Peyer's patch (tissue), 4 donors: ENCODE measurements around the gene IL9. TPM values are rescaled to one million over a fixed set of nuclear protein-coding genes. Genes with fewer than 3 reads are reported as not detected.
A peak's percentile ranks its signal among the peaks of the same experiment; 100 is the strongest.

Source experiments
- DNase-seq, 3 donors: peaks; one replicate each; pipeline ENCODE4 v3.0.0-alpha.2; 2017 to 2019
- H3K27ac ChIP-seq, 4 donors: fragments of 200-600 bp; sonication (generic); one replicate each; pipeline ENCODE4 v1.5.1; 2016 to 2019
- H3K27me3 ChIP-seq, 2 donors: fragments of 200-600 bp; sonication (generic); one replicate each; pipeline ENCODE4 v1.5.1; 2019
- H3K36me3 ChIP-seq, 3 donors: fragments of 200-600 bp; sonication (generic); one replicate each; pipeline ENCODE4 v1.5.1; 2016 to 2019
- H3K4me1 ChIP-seq, 4 donors: fragments of 200-600 bp; sonication (generic); one replicate each; pipeline ENCODE4 v1.5.1; 2016 to 2019
- H3K4me3 ChIP-seq, 4 donors: fragments of 200-600 bp; sonication (generic); 1 replicate in 3 of 4; 2 replicates in 1 of 4; pipeline ENCODE4 v1.5.1; 2016 to 2019; ENCODE audit warnings: mild to moderate bottlenecking in 1 of 4
- H3K9me3 ChIP-seq, 4 donors: fragments of 200-600 bp; sonication (generic); one replicate each; pipeline ENCODE4 v1.5.1; 2016 to 2019; ENCODE audit warnings: mild to moderate bottlenecking in 1 of 4
- POLR2A ChIP-seq, 2 donors: fragments of 450-650 bp; IDR thresholded peaks; one replicate each; pipeline ENCODE4 v1.5.1; 2017; ENCODE audit warnings: antibody characterized with exemption in 2 of 2, mild to moderate bottlenecking in 2 of 2, moderate library complexity in 2 of 2
- total RNA-seq, 4 donors: library from RNA; depleted of rRNA; stranded (reverse); fragments of >200 nt; gene quantifications; one replicate each; pipeline ENCODE4 v1.1.0, GENCODE V29; 2016
- TF ChIP-seq, protein P1 (sequence below), 6 experiments: fragments of 450-650 bp in 4 of 6; fragments of 200-600 bp in 2 of 6; sonication (generic) in 1 of 6; IDR thresholded peaks; one replicate each; pipeline ENCODE4 v1.5.1; 2017 to 2019; ENCODE audit warnings: antibody characterized with exemption in 6 of 6, mild to moderate bottlenecking in 3 of 6, moderate library complexity in 1 of 6

Gene IL9
- total RNA-seq, 4 donors from 2014 or later = not detected

DNA sequence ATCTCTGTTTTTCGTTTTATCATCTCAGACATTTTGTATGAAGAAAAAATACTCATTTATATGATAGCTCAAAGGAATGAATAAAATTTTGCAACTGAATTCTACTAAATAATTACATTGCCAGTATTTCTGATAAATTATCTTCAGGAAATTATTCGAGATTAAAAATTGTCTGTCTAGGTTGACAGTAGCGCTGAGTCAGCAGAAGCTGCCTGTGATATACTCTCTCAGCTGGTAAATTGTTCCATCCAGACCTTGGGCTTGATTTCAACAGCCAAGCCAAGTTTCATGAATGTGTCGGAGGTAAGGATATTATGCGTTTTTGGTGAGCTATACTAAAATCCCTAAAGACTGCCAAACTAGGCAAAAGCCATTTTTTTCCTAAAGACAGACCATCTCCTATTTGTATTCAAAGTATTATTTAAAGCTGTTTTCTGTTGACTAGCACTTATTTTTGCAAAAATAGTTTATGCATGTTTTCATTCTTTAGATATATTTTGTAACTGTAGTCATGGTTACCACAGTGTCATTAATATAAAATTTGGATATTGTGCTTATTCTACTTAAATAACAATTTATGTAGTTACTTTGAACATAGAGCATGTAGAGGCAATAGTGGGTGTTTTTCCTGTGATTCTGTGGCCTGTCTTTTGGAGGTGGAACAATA, 41.7 kb upstream of the IL9 start:
- no peak overlapping the region for H3K4me3 ChIP-seq
- H3K9me3 ChIP-seq = no peaks in the 10 kb centered on the region
- no peak overlapping the region for H3K27ac ChIP-seq
- no peaks in the 10 kb centered on the region for H3K36me3 ChIP-seq
- no peaks in the 10 kb centered on the region for H3K27me3 ChIP-seq
- DNase-seq = no peak
- H3K4me1 ChIP-seq = no peaks in the 10 kb centered on the region
- TF ChIP-seq, protein P1, sequence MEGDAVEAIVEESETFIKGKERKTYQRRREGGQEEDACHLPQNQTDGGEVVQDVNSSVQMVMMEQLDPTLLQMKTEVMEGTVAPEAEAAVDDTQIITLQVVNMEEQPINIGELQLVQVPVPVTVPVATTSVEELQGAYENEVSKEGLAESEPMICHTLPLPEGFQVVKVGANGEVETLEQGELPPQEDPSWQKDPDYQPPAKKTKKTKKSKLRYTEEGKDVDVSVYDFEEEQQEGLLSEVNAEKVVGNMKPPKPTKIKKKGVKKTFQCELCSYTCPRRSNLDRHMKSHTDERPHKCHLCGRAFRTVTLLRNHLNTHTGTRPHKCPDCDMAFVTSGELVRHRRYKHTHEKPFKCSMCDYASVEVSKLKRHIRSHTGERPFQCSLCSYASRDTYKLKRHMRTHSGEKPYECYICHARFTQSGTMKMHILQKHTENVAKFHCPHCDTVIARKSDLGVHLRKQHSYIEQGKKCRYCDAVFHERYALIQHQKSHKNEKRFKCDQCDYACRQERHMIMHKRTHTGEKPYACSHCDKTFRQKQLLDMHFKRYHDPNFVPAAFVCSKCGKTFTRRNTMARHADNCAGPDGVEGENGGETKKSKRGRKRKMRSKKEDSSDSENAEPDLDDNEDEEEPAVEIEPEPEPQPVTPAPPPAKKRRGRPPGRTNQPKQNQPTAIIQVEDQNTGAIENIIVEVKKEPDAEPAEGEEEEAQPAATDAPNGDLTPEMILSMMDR (IDR thresholded peaks at IDR 0.05) = no peak
- no peak for TF ChIP-seq POLR2A (IDR thresholded peaks at IDR 0.05)

DNA sequence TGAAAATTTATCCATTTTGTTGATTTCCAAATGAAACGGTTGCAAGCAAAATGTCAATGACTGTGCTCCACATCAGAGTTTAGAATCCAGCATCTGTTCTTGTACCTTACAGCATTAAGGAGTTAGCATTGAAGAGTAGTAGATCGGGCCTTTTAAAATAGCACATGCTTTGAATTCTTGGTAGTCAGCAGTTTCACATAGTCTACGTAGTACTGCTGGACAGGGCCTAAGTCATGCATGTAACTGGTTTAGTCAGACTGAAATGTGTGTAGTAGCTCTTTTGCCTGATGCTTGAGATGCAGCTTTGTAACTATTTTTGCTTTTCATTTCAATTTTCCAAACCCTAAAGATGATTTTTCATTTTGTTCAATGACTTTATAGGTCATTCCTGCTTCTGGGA, 39.3 kb upstream of the IL9 start:
- H3K9me3 ChIP-seq = no peaks in the 10 kb centered on the region
- DNase-seq = no peak
- H3K27ac ChIP-seq = no peak overlapping the region
- no peak for TF ChIP-seq POLR2A (IDR thresholded peaks at IDR 0.05)
- TF ChIP-seq, protein P1 (IDR thresholded peaks at IDR 0.05) = no peak
- peaks cover 0 to 12% of the 10 kb centered on the region in 2 donors for H3K27me3 ChIP-seq
- no peak overlapping the region for H3K4me3 ChIP-seq
- no peaks in the 10 kb centered on the region for H3K36me3 ChIP-seq
- H3K4me1 ChIP-seq = peaks cover 0 to 8% (median 0%) of the 10 kb centered on the region in 4 donors

DNA sequence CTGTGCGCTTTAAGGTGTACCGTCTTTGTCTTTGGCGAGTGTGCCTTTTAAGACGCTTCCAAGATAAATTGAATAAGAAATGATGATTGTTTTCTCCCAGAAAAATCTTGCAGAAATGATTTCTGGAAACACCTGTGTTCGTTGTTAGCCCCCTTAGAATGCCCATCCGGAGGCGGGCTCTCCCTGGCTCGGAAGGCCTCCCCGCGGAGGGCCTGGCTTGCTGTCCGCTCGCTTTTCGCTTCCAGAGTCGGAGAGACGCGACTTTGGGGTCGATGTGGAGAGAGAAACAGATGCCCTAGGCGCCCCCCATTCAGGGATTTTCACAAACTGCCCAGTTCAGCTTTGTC, 35.3 kb upstream of the IL9 start:
- Histone ChIP-seq H3K9me3 (no peaks in the 10 kb centered on the region), H3K27me3 (peaks cover 0 to 15% of the 10 kb centered on the region in 2 donors), H3K36me3 (no peaks in the 10 kb centered on the region), H3K4me3 (no peak overlapping the region), H3K27ac (no peak overlapping the region), H3K4me1 (peaks cover 0 to 10% (median 0%) of the 10 kb centered on the region in 4 donors)
- TF ChIP-seq, protein P1 (IDR thresholded peaks at IDR 0.05) = no peak
- TF ChIP-seq POLR2A (IDR thresholded peaks at IDR 0.05) = no peak
- no peak for DNase-seq

DNA sequence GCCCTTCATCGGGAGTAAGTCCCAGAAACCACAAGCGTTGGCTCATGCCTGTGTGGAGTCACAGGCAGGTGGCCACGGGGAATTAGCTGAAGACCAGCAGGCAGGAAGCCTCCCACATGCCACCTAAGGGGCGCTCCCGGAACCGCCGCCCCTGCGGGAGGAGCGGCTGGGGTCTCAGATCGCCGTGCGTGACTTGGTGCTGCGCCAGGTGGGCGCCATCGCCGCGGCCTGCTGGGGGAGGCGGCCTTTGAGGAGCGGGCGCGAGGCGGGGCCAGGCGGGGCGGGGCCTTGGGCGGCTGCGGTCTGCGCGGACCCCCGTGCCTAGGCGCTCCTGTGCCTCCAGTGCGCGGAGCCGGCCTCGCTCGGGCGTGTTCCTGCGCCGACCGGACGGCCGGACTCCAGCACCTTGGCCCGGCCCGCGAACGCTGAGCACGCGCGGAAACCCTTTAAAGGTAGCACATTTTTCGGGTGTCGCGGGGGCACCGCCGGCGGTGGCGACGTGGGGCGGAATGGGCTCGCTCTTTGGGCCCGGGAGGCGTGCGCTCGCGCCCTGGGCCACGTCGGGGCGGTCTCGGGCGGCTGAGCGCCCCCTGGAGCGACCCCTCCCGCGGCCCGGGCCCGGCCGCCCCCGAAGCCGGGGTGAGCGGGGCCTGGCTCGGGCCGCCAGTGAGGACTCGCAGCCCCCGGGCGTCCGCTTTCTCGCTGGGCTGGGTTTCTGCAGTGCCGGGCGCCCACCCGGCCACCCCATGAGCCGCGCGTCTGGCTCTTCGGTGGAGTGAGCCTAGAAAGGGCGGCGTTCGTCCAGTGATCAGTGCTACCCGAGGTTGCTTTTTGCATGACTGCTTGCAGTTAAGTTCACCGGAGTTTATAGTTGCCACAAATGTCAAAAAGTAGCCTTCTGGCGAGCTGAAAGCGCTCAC, 34.6 kb upstream of the IL9 start:
- Histone ChIP-seq H3K9me3 (no peaks in the 10 kb centered on the region), H3K36me3 (no peaks in the 10 kb centered on the region), H3K27me3 (peaks cover 0 to 15% of the 10 kb centered on the region in 2 donors), H3K4me3 (peak overlapping the region in 3 of 4 donors; percentile 13 to 50 (median 41)), H3K27ac (no peak overlapping the region), H3K4me1 (peaks cover 0 to 10% (median 0%) of the 10 kb centered on the region in 4 donors)
- DNase-seq = no peak
- TF ChIP-seq, protein P1 (IDR thresholded peaks at IDR 0.05) = no peak
- TF ChIP-seq POLR2A (IDR thresholded peaks at IDR 0.05) = no peak

DNA sequence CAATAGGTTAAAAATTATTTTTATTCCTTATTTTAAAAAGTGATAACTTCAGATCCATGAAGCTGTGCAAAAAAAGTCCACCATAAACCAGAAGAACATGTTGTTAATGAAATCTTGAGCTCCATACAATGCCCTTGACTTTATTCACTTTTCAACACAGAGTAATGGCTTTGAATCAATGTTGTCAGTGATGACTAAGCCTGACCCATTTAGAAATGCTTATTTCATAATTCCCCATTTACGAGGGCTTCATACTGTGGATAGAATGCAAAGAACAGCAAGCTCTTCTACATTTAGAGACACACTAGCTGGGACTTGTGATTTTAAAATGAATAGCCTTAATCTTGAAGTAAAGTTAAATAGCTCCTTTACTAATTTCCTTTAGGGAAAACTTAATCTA, 25.7 kb upstream of the IL9 start:
- no peaks in the 10 kb centered on the region for H3K36me3 ChIP-seq
- H3K4me1 ChIP-seq = no peaks in the 10 kb centered on the region
- H3K4me3 ChIP-seq = no peak overlapping the region
- peaks cover 0 to 3% of the 10 kb centered on the region in 2 donors for H3K27me3 ChIP-seq
- H3K27ac ChIP-seq = no peak overlapping the region
- TF ChIP-seq, protein P1 (IDR thresholded peaks at IDR 0.05) = no peak
- no peak for TF ChIP-seq POLR2A (IDR thresholded peaks at IDR 0.05)
- DNase-seq = no peak
- no peaks in the 10 kb centered on the region for H3K9me3 ChIP-seq
